CD4-positive, alpha-beta T cell treated with Interleukin-6 for 4 hours (primary cell): Measurements from ENCODE around the gene SH3D19.
"Not testable (repeated sequence)": the region's sequence is repeated elsewhere in the genome, so short reads cannot be mapped to it uniquely, and the experiment has no call there.

Experiments
- DNase-seq: peaks from one replicate; pipeline ENCODE4 v3.0.0-alpha.2; 2020; ENCODE audit warnings: mixed read lengths

The SH3D19 gene

DNA sequence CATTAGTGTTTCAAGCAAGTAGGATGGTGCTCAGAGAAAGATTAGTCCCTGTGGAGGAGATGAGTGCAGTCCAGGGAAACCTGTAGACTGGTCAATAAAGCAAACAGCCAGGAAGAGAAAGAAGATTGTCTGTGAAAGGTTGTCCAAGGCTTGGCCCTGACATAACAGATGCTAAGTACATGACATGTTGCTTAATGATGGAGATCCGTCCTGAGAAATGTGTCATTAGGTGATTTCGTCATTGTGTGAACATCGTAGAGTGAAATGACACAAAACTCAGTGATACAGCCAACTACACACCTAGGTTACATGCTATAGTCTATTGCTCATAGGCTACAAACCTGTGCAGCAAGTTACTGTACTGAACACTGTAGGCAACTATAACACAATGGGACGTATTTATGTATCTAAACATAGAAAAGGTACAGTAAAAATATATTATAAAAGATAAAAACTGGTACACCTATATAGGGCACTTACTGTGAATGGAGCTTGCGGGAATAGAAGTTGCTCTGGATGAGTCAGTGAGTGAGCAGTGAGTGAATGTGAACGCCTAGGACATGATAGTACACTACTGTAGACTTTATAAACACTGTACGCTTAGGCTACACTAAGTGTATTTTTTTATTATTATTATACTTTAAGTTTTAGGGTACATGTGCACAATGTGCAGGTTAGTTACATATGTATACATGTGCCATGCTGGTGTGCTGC, 57.4 kb downstream of the SH3D19 start:
- DNase-seq = no peak

- no peak for DNase-seq
Measured at GRCh38 chr4:151267104-151267503, 58.3 kb downstream of the SH3D19 start.

DNA sequence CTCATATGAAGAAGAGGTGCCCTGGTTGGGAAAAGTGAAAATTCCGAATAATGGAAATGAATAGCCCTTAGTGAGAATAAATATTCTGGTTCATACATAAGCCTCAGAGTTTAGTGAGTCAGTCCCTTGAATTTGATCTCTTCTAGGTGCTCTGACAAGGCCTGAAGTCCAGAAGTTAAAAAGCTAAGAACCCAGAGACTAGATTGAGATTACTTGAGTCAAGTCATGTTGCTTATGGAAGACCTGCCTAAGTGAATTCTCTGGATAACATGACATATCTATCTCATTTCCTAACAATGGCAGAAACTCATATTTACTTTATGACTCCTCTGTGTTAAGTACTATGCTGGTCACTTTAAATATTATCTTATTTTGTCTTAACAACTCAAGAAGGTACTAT, 58.9 kb downstream of the SH3D19 start:
- DNase-seq = no peak

GRCh38 chr4:151263455-151263854, 62.0 kb downstream of the SH3D19 start:
- DNase-seq = no peak

GRCh38 chr4:151260526-151260925, 64.9 kb downstream of the SH3D19 start:
- DNase-seq = no peak

DNA sequence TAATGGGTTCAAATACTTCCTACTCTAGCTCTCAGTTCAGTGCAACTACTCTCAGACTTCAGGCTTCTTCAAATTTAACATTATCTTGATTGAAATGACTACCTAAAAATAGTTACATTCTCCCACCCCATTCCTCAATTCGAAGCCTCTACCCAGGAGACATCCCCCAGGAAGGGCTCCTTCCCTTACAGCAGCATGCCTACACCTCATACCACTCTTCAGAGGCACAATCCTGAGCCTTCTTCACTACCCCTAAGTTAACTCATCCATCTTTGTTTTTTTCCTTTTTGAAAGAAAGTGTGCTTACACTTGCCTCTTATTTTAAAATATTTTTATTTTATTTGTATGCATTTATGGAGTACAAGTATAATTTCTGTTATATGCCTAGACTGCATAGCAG, 65.7 kb downstream of the SH3D19 start:
- no peak for DNase-seq

GRCh38 chr4:151257704-151258103, 67.7 kb downstream of the SH3D19 start:
- no peak for DNase-seq

DNA sequence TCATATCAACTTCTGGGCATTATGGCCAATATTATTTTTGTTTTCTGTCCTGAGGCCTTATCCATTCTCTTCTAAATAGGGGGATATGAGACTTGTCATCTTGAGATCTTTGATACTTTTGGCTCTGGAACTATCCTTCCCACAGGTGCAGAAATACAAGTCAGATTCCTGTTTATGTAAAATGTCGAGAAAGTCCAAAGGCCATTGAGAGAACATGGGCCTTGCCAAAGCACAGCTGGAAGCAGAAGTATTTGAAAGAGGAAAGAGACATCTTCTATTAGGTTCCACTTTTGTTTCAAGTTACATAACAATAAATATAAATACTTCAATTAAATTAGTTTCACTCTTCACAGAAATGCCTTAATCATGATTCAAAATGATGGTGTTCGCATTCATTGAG, 69.3 kb downstream of the SH3D19 start:
- DNase-seq = no peak

GRCh38 chr4:151255680-151256079, 69.7 kb downstream of the SH3D19 start:
- DNase-seq = not testable (repeated sequence)

DNA sequence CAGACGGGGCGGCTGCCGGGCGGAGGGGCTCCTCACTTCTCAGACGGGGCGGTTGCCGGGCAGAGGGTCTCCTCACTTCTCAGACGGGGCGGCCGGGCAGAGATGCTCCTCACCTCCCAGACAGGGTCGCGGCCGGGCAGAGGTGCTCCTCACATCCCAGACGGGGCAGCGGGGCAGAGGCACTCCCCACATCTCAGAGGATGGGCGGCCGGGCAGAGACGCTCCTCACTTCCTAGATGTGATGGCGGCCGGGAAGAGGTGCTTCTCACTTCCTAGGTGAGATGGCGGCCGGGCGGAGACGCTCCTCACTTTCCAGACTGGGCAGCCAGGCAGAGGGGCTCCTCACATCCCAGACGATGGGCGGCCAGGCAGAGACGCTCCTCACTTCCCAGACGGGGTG, 70.2 kb downstream of the SH3D19 start:
- not testable (repeated sequence) for DNase-seq

DNA sequence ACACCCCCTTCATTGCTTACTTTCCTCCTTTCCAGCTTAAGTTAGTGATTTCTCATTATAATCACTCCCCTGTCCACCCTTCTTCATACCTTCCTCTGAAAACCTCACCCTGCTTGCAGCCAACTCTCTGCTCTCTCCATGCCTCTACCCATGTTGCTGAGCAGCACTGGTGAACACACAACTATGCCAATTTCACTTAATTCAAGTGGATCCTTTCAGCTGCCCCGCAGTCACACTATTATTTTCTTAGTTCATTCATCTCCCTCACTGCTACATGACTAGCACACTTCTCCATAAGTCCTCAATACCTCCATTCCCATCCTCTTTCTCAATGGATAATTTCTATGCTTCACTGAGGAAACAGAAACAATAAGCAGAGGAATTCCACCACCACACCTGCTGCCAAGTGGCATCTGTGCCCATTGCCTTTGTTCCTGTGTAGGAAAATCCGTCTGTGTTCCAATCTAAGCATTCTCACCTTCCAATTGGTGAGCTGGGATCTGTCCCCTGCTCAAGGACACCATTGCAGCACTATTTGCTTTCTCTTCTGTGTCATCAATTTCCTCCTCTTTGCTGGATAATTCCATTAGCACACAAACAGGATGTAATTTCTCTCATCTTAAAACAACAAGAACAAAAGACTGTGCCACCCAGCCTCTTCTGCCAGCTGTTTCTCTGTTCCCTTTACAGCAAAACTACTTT, 73.7 kb downstream of the SH3D19 start:
- DNase-seq = no peak

DNA sequence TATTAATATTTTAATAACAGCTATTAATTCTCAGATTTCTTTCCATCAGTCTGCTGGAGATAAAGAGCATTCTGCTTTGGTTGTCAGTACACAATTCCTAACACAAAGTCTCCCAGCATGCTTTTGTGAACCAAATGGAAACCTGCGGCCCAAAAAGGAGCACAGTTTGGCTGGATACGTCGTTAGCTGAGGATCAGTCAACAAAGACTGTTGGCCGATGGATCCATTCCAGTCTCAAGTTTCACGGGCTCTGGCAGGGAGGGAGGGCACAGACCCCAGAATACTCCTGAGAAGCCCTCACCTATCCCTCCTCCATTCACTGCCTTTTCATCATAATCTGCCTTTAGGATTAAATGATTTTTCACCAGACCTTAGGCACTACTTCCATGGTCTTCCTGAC, 74.7 kb downstream of the SH3D19 start:
- DNase-seq = no peak

DNA sequence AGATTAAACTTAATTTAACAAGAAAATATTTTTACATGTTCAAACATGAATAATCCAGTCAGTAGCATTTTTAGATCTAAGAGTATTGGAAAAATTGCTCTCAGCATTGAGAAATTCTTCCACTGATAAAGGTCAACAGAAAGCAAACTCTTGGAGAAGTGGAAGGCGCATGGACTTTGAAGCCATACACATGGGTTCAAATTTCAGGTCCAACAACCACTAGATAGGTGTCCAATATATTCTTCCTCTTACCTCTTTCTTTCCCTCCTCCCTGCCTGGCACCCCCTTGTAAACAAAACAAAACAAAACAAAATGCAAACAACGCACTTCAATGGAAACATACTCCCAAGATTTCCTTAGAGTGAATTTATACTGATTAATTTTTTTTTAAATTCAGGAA, 76.9 kb downstream of the SH3D19 start:
- no peak for DNase-seq

GRCh38 chr4:151247395-151247794, 78.0 kb downstream of the SH3D19 start:
- no peak for DNase-seq

DNA sequence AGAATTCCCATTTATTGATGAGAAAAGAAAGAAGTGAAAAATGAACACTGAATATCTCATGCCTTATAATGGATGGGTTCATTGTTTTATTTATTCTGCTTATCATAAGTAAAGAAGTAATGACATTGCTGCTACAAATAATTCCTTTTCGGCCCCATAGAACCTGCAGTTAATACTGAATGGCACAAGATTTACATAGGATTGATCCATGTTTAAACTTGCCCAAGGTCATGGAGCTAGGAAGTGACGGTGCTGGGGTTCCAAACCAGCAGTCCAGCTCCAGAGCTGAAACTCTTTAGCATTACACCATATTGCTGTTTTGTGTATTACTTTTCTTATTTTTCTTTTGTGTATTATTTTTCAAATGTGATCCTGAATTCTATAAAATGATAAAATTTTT, 78.7 kb downstream of the SH3D19 start:
- no peak for DNase-seq

DNA sequence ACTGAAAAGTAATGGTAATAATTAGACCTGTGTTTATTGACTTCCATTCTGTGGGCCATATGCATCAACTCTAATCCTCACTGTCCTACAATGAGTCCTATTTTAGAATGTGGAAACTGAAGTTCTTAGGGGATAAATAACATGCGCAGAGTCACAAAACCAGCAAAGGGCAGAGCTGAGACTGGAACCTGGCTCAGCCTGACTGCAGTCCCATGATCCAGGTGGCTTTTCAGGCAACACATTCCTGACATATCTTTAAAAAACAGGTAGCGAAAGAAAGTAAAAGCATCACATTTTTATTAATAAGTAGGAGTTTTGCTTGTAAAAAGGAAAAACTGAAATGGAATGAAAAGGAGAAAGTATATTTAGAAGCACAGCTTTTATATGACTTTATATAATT, 83.1 kb downstream of the SH3D19 start:
- DNase-seq = no peak

GRCh38 chr4:151239608-151240007, 85.8 kb downstream of the SH3D19 start:
- DNase-seq = no peak

- no peak for DNase-seq
Measured at GRCh38 chr4:151238477-151238876, 86.9 kb downstream of the SH3D19 start.

GRCh38 chr4:151236036-151236435, 89.4 kb downstream of the SH3D19 start:
- DNase-seq = no peak

- not testable (repeated sequence) for DNase-seq
Measured at GRCh38 chr4:151235373-151235772, 90.0 kb downstream of the SH3D19 start.

- no peak for DNase-seq
Measured at GRCh38 chr4:151233600-151233999, 91.8 kb downstream of the SH3D19 start.

DNA sequence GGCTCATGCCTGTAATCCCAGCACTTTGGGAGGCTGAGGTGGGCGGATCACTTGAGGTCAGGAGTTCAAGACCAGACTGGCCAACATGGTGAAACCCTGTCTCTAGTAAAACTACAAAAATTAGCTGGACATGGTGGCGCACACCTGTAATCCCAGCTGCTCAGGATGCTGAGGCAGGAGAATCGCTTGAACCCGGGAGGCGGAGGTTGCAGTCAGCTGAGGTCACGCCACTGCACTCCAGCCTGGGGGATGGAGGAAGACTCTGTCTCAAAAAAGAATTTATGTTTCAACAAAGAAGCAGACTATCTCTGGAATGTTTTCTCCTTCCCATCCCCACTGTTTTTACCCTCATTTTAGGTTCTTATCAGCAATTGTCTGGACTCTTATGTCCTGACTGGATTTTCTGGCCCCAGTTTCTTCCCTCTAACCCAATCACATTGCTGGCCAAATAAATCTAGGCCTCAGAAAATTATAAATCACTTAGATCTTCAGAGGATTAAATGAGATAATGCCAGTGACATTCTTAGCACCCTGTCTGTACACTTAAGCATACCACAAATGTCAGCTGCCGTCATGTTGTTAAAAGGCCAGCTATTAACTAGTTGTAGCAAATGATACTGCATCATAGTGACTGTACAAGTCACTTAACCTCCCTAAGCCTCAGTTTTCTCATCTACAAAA, 93.3 kb downstream of the SH3D19 start:
- no peak for DNase-seq

DNA sequence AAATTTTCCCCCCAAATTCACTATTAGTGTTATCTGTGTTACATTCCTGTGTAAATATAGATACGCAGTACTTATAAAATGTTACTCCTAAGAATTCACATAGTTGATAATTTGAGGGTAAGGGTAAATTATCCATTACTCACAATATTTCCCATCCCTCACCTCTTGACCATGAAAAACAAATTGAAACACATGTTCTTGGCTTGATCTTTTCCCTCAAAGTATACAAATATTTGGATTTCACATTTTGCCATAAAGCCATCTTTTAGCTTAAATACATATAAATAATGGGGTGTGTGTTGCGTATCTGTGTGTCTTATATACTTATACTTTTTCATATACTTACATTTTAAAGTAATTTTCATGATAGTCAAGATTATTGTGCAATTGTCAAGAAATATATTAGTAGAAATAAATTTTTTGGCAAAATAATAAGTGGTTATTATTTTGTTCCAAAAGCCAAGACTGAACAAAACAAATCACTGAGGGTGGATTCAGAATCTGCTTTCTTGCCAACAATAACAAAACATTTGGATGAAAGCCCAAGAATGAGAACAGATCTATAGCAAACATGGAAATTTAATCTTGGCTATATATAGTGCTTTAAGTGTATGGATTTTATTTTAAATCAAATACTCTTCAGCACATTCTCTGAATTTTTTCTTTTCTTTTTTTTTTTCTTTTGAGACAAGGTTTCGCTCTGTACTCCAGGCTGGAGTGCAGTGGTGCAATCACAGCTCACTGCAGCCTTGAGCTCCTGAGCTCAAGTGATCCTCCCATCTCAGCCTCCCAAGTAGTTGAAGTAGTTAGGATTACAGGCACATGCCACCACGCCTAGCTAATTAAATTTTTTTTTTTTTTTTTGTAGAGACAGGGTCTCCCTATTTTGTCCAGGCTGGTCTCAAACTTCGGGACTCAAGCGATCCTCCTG, 97.0 kb downstream of the SH3D19 start:
- no peak for DNase-seq
